HPDE6-E6E7 (cell line): ENCODE measurements around the gene ANP32E.
"Not testable (repeated sequence)": the region's sequence is repeated elsewhere in the genome, so short reads cannot be mapped to it uniquely, and the experiment has no call there.

ENCODE experiments used
- DNase-seq: peaks from one replicate; pipeline ENCODE4 v3.0.0; 2011; ENCODE audit warnings: missing footprints; ENCODE audit errors: extremely low spot score

ANP32E gene

GRCh38 chr1:150214099-150214756 is 21.7 kb downstream of the ANP32E start:
- not testable (repeated sequence) for DNase-seq

GRCh38 chr1:150213170-150214098 is 22.5 kb downstream of the ANP32E start:
- DNase-seq, result peak; percentile 86

- no peak for DNase-seq
These were observed 23.8 kb downstream of the ANP32E start for GRCh38 chr1:150212070-150212469.

- DNase-seq, result no peak
These were observed 25.2 kb downstream of the ANP32E start for GRCh38 chr1:150210706-150211105.

GRCh38 chr1:150210091-150210490 is 25.8 kb downstream of the ANP32E start:
- no peak for DNase-seq

GRCh38 chr1:150208460-150208859 is 27.5 kb downstream of the ANP32E start:
- not testable (repeated sequence) for DNase-seq

- no peak for DNase-seq
These were observed 28.5 kb downstream of the ANP32E start for GRCh38 chr1:150207281-150207971.

- no peak for DNase-seq
These were observed 39.5 kb downstream of the ANP32E start for GRCh38 chr1:150196417-150196816.

- DNase-seq, result no peak
These were observed 41.4 kb downstream of the ANP32E start for GRCh38 chr1:150194381-150195031.

GRCh38 chr1:150192012-150192411 is 43.9 kb downstream of the ANP32E start:
- DNase-seq, result no peak

GRCh38 chr1:150187560-150187931 is 48.4 kb downstream of the ANP32E start:
- no peak for DNase-seq

GRCh38 chr1:150186789-150187559 is 48.9 kb downstream of the ANP32E start:
- DNase-seq, result no peak

- DNase-seq, result not testable (repeated sequence)
These were observed 49.5 kb downstream of the ANP32E start for GRCh38 chr1:150186438-150186788.

GRCh38 chr1:150185481-150185880 is 50.4 kb downstream of the ANP32E start:
- no peak for DNase-seq

GRCh38 chr1:150183061-150183460 is 52.9 kb downstream of the ANP32E start:
- no peak for DNase-seq

- DNase-seq, result no peak
These were observed 53.7 kb downstream of the ANP32E start for GRCh38 chr1:150182247-150182646.

- no peak for DNase-seq
These were observed 55.4 kb downstream of the ANP32E start for GRCh38 chr1:150180474-150180873.

GRCh38 chr1:150179867-150180266 is 56.0 kb downstream of the ANP32E start:
- no peak for DNase-seq

- DNase-seq, result no peak
These were observed 57.4 kb downstream of the ANP32E start for GRCh38 chr1:150178548-150178947.

GRCh38 chr1:150176593-150176992 is 59.3 kb downstream of the ANP32E start:
- DNase-seq, result no peak

- DNase-seq, result no peak
These were observed 62.7 kb downstream of the ANP32E start for GRCh38 chr1:150173141-150173585.
